Ecto neural progenitor cell (in vitro differentiated cells): ENCODE measurements around the gene KDM3B.
"Not testable (repeated sequence)": the region's sequence is repeated elsewhere in the genome, so short reads cannot be mapped to it uniquely, and the experiment has no call there.

Source experiments
- DNase-seq: peaks from one replicate; pipeline ENCODE4 v3.0.0-alpha.2; 2018; ENCODE audit warnings: low spot score

Gene KDM3B

DNA sequence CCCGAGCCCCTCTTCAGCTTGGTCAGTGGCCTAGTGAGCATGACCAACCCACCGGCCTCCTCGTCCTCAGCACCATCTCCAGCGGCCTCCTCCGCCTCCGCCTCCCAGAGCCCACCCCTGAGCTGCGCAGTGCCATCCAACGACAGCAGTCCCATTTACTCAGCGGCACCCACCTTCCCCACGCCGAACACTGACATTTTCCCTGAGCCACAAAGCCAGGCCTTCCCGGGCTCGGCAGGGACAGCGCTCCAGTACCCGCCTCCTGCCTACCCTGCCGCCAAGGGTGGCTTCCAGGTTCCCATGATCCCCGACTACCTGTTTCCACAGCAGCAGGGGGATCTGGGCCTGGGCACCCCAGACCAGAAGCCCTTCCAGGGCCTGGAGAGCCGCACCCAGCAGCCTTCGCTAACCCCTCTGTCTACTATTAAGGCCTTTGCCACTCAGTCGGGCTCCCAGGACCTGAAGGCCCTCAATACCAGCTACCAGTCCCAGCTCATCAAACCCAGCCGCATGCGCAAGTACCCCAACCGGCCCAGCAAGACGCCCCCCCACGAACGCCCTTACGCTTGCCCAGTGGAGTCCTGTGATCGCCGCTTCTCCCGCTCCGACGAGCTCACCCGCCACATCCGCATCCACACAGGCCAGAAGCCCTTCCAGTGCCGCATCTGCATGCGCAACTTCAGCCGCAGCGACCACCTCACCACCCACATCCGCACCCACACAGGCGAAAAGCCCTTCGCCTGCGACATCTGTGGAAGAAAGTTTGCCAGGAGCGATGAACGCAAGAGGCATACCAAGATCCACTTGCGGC lies 114.6 kb downstream of the KDM3B start:
- DNase-seq: no peak

DNA sequence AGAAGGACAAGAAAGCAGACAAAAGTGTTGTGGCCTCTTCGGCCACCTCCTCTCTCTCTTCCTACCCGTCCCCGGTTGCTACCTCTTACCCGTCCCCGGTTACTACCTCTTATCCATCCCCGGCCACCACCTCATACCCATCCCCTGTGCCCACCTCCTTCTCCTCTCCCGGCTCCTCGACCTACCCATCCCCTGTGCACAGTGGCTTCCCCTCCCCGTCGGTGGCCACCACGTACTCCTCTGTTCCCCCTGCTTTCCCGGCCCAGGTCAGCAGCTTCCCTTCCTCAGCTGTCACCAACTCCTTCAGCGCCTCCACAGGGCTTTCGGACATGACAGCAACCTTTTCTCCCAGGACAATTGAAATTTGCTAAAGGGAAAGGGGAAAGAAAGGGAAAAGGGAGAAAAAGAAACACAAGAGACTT lies 115.2 kb downstream of the KDM3B start:
- no peak for DNase-seq

DNA sequence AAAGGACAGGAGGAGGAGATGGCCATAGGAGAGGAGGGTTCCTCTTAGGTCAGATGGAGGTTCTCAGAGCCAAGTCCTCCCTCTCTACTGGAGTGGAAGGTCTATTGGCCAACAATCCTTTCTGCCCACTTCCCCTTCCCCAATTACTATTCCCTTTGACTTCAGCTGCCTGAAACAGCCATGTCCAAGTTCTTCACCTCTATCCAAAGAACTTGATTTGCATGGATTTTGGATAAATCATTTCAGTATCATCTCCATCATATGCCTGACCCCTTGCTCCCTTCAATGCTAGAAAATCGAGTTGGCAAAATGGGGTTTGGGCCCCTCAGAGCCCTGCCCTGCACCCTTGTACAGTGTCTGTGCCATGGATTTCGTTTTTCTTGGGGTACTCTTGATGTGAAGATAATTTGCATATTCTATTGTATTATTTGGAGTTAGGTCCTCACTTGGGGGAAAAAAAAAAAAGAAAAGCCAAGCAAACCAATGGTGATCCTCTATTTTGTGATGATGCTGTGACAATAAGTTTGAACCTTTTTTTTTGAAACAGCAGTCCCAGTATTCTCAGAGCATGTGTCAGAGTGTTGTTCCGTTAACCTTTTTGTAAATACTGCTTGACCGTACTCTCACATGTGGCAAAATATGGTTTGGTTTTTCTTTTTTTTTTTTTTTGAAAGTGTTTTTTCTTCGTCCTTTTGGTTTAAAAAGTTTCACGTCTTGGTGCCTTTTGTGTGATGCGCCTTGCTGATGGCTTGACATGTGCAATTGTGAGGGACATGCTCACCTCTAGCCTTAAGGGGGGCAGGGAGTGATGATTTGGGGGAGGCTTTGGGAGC lies 115.9 kb downstream of the KDM3B start:
- DNase-seq: no peak

DNA sequence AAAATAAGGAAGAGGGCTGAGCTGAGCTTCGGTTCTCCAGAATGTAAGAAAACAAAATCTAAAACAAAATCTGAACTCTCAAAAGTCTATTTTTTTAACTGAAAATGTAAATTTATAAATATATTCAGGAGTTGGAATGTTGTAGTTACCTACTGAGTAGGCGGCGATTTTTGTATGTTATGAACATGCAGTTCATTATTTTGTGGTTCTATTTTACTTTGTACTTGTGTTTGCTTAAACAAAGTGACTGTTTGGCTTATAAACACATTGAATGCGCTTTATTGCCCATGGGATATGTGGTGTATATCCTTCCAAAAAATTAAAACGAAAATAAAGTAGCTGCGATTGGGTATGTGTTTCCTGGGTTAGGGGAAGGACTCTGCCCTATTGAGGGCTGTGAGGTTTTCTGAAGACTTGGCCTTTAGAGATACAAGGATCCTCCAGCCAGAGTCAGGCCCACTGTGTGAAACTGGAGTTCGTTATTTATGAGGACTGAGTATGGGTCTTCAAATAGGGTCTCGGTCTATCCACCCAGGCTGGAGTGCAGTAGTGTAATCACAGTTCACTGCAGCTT lies 116.6 kb downstream of the KDM3B start:
- DNase-seq: no peak

DNA sequence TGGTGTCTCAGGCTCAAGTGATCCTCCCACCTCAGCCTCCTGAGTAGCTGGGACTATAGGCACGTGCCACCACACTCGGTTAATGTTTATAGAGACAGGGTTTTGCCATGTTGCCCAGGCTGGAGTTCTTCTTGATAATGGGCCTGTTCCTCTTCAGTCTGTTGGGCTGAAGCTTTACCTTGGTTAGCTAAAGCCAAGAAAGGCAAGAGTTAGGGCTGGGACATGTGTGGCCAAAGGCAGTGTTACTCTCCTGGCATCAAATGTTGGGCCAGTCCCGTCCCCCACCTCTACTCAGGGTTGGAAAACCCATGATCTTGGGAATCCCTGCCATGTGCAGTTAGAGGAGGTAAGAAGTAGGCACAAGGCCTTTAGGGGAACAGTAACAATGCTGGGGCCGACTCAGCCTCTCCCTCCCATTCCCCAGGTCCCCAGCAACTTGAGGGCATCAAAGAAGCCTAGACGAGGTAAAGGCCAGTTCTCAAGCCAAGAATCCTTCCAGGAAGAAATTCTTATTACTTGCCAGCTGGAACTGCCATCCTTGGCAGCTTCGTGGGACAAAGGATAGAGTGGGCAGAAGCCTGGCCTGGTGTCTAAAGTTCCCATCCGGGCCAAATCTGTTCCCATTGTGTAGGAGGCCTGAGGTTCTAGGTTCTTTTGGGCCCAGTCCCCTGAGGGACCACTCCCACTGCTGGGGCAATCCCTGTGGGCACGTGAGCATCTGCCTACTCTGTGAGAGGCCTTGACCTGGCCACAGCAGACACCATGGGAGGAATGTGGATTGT lies 117.2 kb downstream of the KDM3B start:
- DNase-seq: no peak

DNA sequence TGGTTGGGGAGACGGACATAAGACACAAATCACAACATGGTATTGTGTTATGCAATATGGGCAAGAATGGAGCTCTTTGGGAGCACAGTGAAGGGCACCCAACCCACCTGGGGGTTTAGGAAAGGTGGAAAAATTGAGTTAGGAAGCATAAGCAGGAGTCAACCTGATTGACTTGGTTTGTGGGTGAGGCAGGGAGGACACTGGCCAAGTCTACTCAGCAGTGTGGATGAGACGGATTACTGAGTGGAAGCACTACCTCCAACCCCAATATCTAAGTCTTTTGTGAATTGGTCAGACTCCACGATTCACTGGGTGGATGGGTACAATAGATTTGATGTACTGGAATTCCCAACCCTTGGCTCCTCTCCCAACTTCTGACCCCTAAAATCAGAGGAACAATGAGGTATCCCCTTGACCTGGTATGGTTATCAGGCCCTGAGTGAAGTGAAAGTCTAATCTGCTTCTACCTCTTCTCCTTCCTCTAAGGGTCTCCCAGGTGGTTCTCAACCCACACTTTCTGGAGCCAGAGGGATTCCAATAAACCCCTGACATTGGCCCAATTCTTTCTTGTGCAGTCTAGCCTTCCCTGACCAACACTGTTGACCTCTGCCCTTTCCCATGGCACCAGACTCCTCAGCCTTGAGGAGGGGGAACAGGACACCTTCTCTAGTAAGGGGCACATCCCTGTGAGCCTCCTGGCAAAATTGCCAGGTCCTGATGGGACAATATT lies 118.0 kb downstream of the KDM3B start:
- DNase-seq: no peak

DNA sequence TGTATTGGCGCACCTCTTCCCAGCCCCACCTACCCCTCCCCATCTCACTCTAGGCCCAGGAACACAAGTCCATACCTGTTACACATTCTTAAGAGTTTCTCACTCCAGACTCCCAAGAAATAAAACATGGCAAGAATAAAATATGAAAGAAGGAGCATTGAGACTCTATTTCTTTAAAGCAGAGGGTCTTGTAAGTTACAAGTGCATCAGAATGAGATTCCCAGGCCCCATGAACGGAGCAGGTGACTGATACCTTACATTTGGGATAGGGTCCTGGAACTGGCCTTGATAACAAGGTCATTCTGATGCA lies 118.5 kb downstream of the KDM3B start:
- no peak for DNase-seq

DNA sequence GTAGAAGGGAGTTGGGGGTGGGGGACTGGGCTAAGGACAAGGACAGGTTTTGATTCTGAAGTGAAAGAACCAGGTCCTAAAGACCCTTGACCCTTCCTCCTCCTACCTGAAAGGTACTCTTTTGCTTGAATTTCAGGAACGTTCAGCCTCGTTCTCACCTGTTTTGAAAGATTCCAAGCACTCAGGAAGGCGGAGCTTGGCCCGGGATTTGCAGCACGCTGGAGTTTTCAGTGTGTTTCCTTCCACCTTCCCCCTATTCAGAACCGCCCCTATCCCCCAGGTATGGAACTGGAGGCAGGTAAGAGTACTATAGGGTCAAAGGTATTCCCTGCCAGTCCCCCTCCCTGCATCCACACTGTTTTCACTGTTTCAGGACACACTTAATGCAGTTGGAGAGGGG lies 119.9 kb downstream of the KDM3B start:
- no peak for DNase-seq

DNA sequence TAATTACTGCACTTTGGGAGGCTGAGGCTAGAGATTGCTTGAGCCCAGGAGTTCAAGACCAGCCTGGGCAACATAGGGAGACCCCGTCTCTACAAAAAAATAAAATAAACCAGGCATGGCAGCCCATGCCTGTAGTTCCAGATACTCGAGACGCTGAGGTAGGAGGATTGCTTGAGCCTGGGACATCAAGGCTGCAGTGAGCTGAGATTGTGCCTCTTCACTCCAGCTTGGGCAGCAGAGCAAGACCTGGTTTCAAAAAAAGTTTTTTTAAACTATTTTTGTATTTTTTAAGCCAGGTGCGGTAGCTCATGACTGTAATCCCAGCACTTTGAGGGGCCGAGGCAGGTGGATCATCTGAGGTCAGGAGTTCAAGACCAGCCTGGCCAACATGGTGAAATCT lies 120.7 kb downstream of the KDM3B start:
- not testable (repeated sequence) for DNase-seq

DNA sequence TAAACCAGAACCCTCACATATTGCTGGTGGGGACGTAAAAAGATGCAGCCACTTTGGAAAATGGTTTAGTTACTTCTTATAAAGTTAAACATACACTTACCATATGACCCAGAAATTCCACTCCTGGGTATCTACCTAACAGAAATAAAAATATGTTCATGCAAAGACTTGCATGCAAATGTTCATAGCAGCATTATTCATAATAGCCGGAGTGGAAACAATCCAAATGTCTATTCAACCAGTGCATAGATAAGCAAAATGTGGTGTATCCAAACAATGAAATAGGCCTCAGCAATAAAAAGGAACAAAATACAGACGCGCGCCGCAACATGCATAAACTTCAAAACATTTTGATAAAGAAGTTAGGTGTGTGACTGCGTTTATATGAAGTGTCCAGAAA lies 124.4 kb downstream of the KDM3B start:
- no peak for DNase-seq

DNA sequence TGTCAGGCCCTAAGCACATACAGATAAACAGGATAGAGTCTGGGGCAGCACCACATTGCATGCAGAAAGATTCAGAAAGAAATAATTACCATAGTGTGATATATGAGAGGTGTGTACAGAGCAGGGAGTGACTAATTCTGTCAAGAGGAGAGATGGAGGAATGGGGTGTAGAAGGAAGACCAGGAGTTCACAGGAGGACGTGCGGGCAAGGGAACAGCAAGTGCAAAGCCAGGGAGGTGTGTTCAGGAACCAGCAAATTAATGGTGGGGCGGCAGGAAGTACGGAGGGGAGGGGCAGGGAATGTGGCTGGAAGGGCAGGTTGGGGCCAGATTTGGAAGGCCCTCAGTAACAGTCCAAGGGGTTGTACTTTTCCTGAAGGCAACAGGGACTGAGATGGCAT lies 130.2 kb downstream of the KDM3B start:
- no peak for DNase-seq
